Suppressor macrophage (primary cell): ENCODE measurements around the gene ENG.
"Not testable (repeated sequence)": the region's sequence is repeated elsewhere in the genome, so short reads cannot be mapped to it uniquely, and the experiment has no call there.

Source experiments
- DNase-seq, 4 experiments: peaks; one replicate each; pipeline ENCODE4 v3.0.0-alpha.2; 2020 to 2022

Gene ENG

DNA sequence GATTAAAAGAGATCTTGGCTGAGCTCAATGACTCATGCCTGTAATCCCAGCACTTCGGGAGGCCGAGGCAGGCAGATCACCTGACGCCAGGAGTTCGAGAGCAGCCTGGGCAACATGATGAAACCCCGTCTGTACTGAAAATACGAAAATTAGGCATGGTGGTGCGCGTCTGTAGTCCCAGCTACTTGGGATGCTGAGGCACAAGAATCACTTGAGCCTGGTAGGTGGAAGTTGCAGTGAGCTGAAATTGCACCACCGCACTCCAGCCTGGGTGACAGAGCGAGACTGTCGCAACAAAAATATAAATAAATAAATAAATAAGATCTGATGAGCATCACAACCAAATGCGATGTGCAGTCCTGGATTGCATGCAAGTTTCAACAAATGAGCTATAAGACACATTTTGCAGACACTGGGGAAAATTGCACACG, 8.7 kb upstream of the ENG start:
- DNase-seq = peak; percentile 74 to 86 (median 80)

DNA sequence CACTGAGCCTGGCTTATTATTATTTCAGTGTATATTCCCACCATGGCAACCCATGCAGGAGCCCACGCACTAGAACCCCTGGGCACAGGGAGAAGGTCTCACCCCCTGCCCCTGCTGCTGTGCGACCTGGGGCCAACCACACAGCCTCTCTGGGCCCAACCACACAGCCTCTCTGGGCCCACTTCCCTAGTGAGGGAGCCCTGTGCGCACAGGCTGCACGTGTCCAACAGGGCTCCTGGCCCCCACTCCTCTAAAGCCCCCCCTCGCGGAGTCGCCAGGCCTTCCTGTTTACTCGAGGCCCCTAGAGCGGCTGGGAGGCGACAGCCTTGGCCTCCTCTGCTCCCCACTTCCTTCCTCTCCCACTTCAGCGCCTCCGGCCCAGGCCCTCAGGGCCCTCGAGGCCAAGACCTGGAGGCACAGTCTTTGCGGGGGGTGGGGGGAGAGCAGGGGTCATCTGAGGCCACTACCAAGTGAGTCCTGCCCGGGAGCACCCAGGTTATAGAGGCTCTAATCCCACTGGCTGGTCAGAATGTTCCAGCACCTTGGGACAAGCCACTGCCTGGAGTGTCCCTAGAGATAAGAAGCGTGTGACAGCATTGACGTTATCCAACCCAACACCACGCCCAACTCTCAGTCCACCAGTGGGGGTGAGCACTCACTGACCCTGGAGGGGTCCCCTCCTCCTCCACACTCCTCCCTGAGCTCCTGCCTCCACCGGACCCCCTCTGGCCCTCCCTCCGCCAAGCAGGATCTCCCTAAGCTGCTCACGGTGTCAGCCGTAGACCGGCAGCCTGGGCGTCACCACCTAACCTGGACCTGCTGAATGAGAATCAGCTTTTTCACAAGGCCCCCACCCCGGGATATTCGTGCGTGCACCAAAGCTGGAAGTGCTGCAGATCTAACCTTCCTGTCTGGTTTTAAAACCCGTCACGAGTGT, 7.9 kb upstream of the ENG start:
- DNase-seq = peak; percentile 91 to 96 (median 95)

DNA sequence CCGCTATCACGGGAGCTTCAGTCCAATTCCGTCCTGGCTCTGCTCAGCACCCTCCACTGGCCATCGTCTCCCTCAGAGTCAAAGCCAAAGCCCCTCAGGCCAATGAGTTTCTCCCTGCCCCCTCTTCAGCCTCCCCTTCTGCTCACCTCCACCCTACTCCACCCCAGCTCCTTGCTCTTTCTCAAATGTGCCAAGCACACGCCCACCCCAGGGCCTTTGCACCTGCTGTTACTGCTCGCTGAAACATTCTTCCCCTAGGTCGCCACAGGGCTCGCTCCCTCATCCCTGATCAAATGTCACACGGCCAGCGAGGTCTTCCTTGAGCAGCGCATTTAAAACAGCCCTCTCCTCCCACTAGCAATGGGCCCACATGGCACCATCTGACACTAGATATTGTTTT, 6.3 kb upstream of the ENG start:
- DNase-seq = no peak

DNA sequence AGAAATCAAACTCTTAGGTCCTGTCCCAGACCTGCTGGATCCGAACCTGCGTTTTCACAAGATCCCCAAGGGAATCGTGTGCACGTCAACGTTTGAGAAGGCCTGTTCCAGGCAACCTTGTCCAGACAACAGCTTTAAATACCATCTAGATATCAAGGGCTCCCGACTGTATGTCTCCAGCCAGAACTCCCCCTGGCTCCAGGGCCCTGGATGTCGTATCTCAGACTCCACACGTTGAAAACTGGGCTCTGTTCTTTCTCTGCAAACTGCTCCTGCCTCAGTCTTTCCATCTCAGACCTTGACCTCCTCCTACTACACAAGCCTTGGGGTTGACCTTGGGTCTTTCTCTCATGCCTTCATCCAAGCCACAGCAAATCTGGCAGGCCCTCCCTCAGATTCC, 5.8 kb upstream of the ENG start:
- DNase-seq = no peak

DNA sequence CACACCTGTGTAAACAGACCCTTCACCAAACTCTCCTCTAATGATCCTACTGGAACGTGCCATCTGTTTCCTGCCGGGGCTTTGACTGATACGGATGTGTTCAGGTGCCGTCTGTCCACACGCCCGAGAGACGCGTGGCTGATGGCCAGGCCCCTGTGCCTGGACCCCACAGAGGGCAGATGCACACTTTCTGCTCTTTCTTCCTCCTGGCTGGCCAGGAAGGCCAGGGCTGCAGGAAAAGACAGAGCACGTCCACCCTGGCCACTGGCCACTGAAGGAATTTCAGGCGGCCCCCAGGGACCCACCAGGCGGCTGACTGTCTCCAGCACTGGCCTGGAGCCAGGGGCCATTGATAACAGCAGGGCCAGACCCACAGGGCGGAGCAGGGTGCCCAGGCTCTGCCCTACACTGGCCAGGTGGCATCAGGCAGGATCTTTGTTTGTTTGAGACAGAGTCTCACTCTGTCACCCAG, 3.6 kb upstream of the ENG start:
- DNase-seq = no peak

DNA sequence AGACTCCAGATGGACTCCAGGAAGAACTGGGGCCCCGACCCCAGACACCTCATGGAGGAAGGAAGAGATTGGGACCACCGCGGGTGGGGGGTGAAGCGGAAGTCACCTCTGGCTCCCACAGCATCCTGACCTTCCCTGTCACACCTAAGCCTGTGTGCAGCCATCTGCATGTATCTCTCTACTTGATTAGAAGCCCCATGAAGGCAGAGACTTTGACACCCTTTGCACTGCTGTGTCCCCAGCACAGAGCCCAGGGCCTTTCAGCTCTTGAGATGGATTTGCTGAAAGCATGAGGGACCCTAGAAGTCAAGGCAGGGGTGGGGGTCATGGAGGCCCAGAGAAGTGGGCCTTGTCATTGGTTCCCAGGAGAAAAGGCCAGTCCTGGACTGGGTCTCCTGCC, 2.8 kb upstream of the ENG start:
- DNase-seq = no peak

DNA sequence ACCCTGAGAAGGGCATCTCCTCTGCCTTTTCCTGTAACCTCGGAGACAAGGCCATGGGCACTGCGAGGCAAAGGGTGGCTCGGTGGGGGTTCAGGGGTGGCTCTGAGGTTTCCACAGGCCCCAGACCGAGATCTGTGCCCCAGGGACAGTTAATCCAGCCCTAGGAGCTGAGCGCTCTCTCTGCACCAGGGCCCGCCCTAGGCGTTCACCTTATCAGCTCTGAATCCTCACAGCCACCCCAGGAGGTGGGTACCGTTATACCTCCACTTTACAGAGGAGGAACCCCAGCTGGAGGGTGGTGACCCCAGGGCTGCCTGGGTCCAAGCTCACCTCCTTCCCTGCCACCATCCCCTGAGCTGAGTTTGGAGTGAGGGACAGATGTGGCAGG, 2.3 kb upstream of the ENG start:
- DNase-seq = no peak

DNA sequence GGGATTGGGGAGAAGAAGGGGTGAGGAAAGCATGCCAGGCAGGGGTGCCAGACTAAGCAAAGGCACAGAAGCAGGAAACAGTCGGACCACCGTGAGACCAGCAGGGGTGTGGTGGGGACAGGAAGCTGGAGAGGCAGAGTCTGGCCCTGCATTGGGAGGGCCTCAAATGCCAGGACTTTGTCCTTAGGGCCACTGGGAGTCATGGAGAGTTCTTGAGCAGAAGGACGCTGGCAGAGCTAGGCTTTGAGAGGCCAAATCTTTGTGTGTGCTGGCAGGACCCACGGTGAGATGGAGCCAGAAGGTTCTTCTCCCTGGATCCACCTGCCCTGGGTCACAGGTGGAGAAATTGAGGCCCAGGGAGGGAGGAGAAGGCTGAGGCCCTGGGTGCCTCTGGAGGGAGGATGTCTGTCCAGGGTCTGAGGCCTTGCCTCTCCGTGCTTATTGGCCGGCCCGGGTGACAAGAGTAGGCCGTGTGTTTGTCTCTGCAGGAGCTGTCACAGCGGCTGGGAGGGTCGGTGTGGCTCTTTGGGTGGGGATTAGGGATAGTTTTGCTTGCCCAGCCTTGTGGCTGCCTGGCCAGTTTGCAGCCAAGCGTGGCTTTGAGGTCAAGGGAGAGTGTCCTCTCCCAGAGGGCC, 1.8 kb upstream of the ENG start:
- DNase-seq = no peak

DNA sequence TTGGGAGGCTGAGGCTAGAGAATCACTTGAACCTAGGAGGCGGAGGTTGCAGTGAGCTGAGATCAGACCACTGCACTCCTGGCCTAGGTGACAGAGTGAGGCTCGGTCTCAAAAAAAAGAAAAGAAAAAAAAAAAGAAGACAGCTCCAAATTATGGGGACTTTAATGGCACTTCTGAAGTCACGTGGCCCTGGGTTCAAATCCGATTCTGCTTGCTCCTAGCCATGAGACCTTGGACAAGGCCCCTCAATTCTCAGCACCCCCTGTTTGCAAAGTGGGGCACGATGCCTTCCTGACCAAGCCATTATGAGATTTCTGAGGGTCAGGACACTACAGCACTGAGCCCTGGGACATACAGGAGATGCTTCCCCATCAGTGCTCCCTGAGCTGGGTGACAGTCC, 1.1 kb upstream of the ENG start:
- DNase-seq = no peak

DNA sequence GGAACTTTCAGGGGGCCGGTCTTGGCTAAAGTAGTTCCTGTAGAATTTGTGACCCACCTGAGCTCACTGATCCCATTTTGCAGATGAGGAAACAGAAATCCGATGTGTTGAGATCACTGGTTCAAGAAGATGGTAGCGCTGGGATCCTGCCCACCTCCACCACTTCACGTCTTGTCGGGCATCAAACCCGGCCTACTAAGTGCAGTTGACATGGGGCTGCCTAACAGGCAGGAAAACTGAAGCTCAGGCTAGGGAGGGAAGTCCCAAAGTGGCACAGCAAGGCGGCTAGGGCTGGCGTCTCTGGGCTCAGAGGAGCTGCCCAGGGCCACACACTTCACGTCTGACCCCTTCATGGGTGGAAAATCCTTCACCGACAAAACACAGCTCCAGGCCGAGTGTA, 502 bp upstream of the ENG start:
- peak in 1 of 4 experiments; percentile 34 for DNase-seq

DNA sequence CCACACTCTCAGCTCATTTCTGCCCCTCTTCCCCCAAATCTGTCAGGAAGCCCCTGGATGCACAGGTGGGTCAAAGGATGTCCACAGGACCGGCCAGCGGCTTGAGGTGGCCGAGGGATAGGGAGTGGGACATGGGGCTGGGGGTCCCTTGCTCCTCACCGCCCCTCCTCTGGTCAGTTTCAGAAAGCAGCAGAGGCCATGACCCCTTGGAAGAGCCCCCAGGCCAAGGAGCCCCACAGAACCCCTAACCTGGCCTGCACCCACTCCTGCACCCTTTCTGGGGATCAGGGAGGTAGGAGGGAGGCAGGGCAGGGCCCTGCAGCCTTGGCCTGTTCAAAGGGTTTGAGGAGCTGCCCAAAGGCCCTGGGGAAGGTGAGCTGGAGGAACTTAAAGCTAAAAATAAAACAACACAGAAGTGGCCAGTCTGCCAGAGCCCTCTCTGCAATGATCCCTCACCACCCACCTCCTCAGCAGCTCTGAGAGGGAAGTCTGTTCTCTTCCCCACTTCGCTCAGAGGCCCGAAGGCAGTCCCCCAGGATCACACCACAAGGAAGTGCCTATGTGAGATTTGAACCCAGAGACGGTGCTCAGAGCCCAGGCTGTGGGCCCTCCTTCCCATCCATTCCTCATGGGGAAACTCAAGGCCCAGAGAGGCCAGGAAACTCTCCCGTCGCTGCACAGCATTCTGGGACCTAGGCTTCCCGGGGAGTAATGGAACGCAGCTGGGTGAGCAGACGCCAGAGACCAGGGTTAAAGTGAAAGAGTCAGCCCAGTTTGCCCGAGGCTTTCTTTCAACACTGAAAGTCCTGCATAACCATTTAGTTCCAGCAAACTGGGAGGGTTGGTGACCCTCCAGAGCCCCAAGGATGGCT, 910 bp downstream of the ENG start:
- DNase-seq = peak; percentile 61 to 81 (median 76)

DNA sequence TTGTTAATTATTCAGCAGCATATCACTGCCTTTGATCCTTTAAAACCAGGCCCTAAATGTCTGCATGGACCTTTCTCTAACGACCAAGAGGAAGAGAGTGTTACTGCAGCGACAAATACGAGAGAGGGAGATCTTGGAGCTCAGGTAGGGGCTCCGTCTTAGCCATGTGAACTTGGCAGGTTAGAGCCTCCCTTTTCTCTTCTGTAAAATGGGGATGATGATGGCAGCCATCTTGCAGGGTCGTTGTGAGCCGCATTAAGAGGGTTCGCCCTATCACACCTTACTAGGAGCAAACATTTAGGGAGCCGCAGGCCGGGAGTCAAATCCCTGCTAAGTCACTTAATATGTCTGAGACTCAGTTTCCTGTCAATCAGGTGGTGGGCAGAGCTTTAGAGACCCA, 1.6 kb downstream of the ENG start:
- DNase-seq = no peak

DNA sequence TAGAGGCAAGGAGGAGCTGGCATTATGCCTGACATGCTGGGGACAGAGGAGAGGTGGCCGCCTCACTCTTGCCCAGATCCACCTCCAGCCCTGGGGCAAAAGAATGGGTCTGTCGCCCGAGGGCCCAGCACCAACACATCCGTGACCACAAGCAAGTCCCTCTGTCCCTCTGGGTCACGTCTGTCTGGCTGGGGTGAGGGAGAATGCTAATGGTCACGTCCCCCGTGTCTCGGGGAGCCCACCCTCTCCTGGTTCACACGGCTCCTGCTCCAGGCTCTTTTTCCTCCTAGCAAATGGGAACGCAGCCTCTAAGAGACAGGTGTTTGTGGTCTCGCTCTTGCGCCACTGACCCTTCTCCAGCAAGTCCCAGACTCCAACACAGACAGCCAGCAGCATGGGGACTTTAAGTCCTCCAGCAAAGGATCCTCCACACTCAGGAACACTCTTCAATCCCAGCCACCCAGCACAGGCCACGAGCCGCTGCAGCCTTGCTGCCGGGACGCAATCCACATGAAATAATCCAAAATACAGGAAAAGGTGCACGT, 4.1 kb downstream of the ENG start:
- no peak for DNase-seq

DNA sequence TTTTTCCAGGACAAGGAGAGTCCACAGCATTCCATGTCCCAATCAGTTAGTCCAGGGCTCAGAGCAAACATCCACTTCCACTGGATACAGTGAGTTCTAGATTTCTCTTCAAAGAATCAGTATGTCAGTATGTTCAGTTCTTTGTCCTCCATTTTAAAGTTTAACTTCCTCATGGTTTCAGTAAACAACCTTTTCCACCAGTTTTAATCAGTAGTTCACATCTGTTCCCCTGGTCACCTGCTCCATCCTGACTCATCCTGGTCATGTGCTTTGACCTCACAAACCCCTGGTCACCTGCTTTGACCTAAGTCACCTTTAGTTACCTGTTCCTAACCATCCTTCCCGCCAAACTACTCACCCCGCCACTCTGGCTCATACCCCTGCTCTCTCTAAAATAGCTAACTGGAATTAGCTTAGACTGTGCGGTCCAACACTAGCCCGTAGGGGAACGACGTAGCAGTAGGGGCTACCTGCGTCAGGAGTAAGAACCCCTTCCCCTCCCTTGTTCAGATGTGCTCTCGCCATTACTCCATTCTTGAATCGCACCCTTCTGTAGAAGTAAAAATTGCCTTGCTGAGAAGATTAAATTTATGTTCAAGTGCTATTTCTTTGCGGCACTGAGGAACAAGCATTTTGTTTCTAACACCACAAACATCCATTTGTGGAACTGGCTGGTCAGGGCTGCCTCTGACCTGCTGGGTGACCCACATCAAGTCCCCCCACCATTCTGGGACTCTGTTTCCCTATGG, 5.5 kb downstream of the ENG start:
- peak in 1 of 4 experiments; percentile 23 for DNase-seq

DNA sequence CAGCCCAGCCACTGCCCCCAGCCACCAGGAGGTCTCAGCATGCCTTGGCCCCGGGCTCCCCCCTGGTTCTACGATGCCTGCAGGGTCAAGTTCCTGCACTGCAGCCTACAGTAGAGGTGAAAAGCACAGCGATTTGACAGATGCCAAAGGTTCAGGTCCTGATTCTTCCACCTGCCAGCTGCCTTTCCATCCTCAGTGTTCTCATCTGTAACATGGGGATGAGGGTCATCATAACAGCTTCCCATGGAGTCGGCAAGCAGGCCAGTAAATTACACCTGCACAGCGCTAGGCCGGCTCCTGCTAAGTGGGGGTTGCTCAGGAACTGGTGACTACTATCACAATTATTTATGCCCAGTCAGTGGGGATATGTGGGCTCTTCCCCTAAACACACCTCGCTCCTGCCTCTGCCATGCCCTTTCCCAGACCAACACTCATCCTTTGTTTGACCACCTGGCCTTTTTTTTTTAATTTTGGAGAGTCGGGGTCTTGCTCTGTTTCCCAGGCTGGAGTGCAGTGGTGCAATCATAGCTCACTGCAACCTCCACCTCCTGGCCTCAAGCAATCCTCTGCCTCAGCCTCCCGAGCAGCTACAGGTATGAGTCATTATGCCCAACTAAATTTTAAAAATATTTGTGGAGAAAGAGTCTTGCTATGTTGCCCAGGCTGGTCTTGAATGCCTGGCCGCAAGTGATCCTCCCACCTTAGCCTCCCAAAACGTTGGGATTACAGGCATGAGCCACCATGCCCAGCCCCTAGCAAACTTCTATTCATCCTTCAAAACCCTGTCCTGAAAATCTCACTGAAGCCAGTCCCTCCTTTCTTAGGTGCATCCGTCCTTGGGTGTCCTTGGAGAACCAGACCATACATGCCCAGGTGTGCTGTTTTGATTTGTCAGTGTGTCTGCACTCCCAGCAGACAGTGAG, 6.4 kb downstream of the ENG start:
- DNase-seq = no peak

DNA sequence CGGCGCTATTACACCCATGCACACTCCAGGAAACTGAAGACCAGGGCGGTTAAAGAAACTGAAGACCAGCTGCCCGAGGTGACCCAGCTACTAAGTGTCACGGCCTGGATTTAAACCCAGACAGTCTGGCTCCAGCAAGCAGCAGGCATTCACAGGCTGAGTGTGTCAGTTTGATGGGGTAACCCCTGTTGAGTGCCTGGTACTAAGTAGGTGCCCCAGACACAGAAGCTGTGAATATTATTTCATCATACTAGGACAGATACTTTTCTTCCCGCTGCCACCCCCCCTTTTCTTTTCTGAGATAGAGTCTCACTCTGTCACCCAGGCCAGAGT, 7.3 kb downstream of the ENG start:
- peak in 3 of 4 experiments; percentile 36 to 50 (median 49) for DNase-seq

DNA sequence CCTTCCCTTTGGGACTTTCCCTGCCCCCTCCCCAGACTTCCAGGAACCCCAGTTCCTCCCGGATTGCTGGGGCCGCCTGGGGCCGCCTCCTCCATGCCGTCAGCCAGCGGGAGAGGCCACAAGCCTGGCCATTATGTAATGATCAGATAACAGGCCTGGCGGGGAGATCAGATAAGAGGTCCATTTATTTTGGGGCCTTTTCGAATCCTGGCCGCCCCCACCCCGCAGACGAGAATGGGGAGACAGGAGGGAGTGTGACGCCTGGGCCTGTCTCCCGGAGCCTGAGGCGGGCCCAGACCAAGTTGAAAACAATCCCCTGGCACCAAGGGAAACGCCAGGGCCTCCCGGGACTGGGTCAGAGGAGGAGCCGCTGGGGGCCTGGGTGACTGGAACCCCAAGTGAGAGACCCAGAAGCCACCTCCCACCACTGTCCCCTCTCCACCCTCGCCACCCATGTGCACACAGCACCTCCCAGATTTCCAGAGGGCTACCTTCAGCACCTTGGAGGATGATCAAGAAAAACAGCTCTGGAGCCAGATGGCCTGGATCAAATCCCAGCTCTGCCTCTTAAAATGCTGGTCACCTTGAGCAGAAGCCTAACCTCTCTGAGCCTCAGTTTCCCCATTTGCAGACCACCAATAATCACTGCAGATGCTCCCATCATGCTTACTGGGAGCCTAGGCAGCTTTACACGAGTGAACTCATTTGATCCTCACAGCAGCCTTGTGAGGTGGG, 7.8 kb downstream of the ENG start:
- no peak for DNase-seq

DNA sequence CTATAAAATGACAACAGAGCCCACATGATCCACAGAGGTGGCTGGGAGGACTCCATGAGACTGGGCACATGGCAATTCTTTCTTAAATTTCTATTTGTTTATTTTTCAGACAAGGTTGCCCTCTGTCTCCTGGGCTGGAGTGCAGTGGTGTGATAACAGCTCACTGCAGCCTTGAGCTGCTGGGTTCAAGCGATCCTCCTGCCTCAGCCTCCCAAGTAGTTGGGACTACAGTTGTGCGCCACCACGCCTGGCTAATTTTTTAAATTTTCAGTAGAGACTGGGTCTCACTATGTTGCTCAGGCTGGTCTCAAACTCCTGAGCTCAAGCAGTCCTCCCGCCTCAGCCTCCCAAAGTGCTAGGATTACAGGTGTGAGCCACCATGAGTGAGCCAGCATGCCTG, 8.8 kb downstream of the ENG start:
- not testable (repeated sequence) for DNase-seq

DNA sequence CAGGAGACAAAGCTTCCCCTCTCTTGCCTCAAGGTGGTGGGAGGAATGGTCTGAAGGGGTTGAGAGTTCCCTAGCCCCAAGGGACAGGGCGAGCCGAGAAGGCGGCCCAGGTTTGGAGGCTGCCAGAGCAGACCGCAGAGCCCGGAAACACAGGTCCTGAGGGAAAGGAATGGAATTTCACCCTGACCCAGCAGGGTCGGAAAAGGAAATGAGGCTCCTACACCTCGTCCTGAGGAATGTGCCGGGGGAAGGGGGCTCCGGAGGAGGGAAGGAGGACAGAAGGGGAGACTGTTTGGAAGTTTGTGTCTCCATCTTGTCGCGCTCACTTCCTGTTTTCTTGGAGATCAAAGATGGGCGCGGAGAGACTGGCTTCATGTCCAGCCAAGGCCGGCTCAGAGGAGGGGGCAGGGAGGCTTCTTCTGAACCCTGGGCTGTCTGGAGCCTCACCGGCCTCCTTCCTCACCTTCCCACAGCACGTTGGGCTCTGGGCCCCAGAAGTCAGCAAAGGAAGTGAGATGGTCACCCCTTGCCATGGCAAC, 9.6 kb downstream of the ENG start:
- no peak for DNase-seq
